GM19463 (cell line): ENCODE measurements around the gene MTHFSD.

Experiments
- ATAC-seq: cut with Tn5 transposase; IDR thresholded peaks from one replicate; pipeline ENCODE4 v1.9.1; 2021; ENCODE audit warnings: mild to moderate bottlenecking, moderate library complexity; ENCODE audit not compliant: unreplicated experiment

The MTHFSD gene

GRCh38 chr16:86515413-86515776, 39.6 kb downstream of the MTHFSD start:
- ATAC-seq = no peak

- ATAC-seq = no peak
These were observed 40.3 kb downstream of the MTHFSD start for GRCh38 chr16:86514481-86515376.

GRCh38 chr16:86513471-86514277, 41.4 kb downstream of the MTHFSD start:
- ATAC-seq = no peak

- no peak for ATAC-seq
These were observed 42.1 kb downstream of the MTHFSD start for GRCh38 chr16:86512860-86513470.

GRCh38 chr16:86512301-86512859, 42.7 kb downstream of the MTHFSD start:
- ATAC-seq = no peak

GRCh38 chr16:86511317-86512161, 43.5 kb downstream of the MTHFSD start:
- no peak for ATAC-seq

GRCh38 chr16:86510465-86511261, 44.4 kb downstream of the MTHFSD start, which contains the start of gene FOXF1:
Gene FOXF1, plus strand, starts transcription at chr16:86510527. Its CDS starts 43 bp downstream, at chr16:86510570.
- no peak for ATAC-seq

GRCh38 chr16:86509759-86510464, 45.1 kb downstream of the MTHFSD start:
- no peak for ATAC-seq

GRCh38 chr16:86508947-86509758, 45.9 kb downstream of the MTHFSD start:
- ATAC-seq = no peak

- no peak for ATAC-seq
These were observed 46.7 kb downstream of the MTHFSD start for GRCh38 chr16:86508028-86508946.

GRCh38 chr16:86507173-86508027, 47.6 kb downstream of the MTHFSD start:
- ATAC-seq = no peak

GRCh38 chr16:86505899-86506864, 48.9 kb downstream of the MTHFSD start:
- ATAC-seq = no peak

- no peak for ATAC-seq
These were observed 49.7 kb downstream of the MTHFSD start for GRCh38 chr16:86505185-86505898.
